Stimulated activated CD8-positive, alpha-beta memory T cell treated with anti-CD3 and anti-CD28 coated beads, Interleukin-7, amount 100 ng/mL, for 24 hours (primary cell): ENCODE data around the gene DSTN.

Experiments used
- DNase-seq: peaks from one replicate; pipeline ENCODE4 v3.0.0-alpha.2; 2020; ENCODE audit warnings: low read depth

Gene DSTN

DNA sequence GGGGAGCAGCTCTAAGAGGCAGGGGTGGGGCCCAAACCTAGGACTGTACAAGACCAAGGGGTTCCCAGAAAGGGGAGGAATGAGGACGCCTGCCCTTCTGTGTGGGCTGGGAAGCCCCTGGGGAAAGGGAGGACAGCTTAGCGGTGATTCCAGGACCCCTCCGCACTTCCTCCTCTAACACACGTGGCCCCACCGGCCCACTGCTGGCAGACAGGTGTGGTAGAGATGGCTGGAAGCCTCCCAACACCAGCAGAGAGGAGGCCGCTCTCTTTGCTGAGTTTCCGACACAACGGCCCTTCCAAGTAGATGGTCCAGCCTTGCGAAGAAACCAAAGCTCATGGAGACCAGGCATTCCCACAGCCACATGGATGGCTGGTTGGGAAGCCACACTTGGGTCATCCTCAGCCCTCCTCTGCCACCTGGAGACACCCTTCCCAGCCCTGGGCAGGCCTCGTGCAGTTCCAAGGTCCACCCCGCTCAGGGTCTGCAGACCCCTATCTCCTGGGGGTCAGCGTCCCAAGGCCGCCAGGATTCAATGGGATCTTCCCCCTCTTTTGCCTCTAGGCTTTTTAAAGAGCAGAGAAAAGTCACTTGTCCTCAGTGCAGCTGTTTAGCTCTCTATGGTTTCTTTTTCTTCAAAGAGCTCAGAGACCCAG, 68.2 kb downstream of the DSTN start:
- no peak for DNase-seq

DNA sequence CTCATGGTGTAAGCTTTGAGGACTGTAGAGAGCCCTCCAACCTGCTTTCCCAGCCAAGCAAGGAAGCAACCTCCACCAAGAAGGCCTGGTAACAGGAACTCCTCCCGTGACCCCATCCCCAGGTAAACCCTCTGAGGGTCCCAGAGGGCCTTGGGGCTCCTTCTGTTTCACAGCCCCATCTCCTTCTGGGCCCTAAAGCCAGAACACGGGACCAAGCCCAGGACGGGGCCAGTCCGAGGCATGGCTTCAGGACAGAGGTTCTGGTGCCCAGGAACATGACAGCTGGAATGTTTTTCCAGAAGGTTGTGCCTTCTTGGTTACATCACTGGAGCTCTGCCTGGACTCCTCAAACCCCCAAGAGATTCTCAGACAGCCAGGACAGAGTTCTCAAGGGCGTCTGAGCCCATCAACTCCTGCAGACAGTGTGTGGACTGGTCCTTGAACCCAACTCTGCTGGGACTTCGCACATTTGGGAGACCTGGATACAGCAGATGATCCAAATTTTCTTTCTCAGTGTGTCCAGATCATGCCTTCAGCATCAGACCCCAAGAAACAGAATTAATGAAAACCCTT, 69.0 kb downstream of the DSTN start:
- no peak for DNase-seq

DNA sequence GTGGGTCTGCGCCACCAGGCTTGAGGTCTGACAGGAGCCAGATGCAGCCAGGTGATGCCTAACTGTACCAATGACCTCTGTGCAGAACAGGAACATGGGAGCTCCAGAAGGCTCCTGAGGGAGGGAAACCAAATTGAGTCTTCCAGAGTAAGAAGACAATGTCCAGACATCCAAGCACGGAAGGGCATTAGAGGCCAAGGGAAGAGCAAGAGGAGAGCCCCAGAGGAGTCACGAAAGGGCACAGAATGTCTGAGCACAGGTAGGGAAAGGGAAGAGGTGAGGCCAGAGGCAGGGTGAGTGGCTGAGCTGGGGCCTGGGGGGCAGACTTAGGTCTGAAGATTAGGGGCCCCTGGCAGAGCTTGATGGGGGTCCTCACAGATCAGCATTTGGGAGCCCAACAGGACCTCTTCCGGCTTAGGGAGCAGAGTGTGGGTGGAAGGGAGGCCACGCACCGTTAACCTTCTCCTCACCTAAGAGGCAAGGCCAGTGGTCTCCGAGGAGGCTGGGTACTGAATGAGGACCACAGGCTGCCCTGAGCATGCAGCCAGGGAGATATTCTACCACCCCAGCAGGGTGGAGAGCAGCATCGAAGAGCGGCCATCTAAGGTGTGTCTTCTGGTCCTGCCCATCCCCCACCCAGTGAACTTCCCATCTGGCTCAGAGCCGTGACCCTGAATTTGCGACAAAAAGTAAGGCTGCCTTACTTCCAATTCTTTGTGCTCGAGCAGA, 70.4 kb downstream of the DSTN start:
- no peak for DNase-seq

DNA sequence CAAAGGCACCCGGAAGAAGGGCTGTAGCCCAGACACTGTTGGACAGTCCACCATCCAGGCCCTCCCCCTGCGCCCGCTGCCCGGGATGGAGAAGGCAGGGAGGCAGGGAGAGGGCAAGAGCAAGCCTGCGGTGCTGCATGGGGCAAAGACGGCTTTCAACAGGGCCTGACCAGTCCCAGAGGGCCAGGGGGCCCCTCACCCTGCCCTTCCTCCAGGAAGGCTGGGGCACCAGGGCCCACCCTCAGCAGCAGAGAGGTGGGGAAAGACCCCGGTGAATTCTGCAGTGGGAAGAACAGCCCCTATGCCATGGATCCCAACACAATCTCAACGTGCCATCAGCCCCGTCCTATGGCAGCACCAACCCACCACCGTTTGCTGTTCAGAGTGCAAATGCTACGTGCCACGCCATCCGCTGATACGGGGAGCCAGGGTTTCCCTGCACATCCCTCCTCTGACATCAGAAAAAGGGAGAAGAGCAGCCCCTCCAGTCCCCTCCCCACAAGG, 71.1 kb downstream of the DSTN start:
- DNase-seq, result no peak

DNA sequence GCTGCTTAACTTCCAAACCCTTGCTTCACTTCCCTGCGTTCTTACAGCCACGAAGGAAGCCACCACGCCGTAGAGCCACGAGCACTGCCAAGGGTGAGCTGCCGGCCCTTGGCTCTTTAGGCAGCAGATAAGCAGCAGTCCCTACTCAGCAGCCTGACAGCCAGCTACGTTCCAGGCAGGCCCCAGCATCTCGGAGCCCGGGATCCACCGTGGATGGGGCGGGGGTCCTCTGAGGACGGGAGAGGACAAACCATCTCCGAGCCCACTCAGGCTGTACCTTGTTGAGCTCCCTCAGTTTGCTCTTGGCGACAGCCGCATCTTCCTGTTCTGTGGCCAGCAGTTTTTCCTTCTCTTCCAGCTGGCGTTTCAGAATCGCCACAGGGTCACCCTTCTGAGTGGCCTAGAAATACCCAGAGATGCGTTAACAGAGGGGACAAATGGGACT, 71.7 kb downstream of the DSTN start:
- no peak for DNase-seq

DNA sequence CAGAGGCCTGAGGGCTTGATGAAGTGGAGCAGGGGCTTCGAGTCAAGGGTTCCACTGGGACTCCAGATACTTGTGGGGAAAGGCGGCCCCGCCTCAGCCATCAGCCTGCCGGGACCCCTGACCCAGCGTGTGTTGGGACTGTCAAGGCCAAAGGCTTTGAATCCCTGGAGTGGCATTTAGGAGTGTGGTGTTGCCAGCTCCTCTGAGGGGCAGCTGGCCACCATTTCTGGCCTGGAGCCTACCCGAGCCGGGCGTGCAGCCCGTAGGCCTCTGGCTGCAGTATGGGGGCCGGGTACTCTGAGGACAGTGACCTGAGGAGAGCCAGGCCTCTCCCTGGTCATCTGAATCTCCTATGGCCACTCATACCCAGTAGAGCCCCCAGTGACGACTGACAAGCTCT, 72.1 kb downstream of the DSTN start:
- no peak for DNase-seq

DNA sequence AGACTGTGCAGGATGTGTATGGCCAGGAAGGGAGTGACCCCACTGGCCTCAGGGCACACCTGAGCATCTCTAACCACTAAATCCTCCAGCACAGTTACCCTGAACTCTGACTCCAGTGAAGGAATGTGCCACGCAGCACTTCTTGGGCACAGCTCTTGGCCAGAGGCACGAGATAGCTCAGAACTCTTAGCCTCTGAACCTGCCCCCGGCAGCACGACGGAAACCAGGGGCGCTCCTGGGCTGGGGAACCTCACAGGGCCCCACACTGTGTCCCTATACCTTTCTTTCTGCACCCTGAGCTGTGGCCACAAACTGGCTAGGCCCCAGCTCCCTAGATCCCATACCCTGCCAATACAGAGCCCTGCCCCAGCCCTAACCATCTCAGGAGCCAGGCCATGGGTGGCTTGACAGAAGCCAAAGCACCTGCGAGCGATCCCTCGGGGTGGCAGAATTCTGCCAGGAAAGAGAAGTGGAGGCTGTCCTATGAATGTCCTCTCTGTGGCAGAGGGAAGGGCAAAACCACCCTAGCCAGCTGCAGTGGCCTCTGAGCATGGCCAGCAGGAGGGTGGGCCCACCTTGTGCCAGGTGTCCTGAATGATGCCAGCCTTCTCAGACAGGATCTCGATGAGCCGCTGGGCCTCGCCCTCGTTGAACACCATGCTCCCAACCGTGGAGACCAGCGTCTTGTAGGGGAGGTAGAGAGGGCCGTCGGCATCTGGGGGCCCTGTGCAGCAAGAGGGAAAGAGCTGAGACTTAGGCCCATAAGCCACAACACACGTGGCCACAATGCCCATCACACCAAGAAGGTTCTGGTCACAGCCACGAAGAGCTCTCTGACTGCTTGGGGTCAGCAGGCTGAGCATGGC, 72.8 kb downstream of the DSTN start:
- no peak for DNase-seq

DNA sequence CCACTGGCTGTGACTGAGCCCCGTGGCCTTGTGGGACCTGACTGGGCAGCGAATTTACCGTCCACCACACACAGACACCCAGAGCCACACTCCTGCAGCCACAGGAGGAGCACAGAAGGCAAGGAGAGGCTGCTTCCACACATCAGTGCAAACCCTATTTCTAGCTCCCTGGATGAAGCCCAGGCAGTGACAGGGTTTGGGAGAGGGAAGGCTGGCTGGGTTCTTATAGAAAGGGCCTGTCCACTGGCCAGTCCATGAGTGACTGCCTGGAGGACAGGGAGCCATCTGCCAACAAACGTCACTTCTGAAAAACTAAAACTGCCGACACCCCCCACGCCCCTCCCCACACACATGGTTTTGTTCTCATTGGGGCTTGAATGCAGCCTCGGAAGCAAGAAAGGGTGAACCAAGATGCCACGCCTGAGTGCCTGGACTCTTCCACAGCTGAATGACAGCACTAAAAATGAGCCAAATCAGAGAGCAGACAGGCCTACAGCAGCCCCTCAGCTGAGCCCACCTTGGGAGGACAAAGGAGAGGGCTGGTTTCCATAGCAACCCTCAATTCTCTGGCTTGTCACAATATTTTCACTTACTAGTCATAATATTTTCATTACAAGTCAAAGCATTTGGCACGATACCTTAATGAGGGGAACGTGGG, 73.8 kb downstream of the DSTN start:
- DNase-seq, result no peak

DNA sequence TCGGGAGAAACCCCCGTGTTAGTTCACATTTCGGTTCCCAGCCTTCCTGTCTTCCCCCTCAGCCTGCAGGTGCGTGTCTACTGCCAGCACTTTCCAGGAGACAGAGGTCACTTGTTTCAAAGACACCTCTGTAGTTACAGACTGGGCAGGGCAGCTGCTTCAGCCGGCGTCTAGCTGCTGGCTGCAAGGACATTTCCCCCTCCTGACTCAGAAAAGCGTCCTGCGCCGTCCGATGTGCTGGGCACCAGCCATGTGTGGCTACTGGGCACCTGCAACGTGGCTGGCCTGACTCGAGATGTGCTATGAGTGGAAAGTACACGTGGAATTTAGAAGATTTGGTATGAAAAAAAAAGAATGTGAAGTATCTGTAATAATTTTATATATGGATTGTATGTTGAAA, 74.6 kb downstream of the DSTN start:
- no peak for DNase-seq

DNA sequence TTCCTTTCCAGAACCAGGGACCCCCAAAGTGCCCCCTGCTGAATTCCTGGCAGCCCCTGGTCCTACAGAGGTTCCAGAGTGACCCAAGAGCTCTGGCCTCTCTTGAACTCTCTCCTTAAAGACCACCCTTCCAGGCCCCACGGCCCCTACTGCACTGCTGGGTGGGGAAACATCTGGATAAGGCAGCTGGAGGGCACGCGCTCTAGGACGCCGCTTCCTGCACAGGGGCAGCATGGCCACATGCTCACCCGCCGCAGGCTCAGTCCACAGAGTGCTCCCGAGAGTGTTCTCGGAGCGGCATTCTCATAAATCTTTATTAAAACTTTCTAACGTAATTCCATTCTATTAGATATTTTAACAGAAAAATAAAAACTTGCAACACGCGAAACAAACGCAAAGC, 75.1 kb downstream of the DSTN start:
- no peak for DNase-seq

DNA sequence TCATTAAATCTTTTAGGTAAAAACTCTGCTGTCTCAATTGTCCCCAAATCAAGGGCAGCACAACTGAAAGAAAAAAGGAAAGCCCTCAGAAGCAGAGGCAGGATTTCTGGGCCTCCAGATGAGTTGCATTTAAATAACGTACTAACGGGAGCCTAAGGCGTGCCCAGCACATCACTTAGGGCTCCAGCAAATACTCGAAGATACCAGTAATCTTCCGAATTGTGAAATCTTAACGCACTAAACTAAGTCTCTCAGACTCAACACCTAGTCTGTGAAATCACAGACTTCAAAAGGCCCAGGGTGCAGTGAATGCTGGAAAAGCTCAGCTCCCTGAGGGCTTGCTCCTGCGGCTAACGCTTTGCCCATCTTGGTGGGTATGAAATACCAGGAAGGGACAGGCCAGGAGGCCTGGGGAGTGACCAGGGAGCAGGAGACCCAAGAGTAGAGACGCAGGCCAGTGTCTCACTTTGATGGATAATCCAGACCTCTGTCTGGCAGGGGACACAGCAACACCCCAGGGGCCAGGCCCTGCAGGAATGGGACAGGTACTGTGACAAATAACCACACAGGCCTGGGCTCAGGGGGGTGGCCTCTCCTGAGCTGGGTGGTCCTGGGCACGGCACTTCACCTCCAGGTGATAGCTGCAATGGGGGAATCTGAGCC, 75.8 kb downstream of the DSTN start:
- no peak for DNase-seq

DNA sequence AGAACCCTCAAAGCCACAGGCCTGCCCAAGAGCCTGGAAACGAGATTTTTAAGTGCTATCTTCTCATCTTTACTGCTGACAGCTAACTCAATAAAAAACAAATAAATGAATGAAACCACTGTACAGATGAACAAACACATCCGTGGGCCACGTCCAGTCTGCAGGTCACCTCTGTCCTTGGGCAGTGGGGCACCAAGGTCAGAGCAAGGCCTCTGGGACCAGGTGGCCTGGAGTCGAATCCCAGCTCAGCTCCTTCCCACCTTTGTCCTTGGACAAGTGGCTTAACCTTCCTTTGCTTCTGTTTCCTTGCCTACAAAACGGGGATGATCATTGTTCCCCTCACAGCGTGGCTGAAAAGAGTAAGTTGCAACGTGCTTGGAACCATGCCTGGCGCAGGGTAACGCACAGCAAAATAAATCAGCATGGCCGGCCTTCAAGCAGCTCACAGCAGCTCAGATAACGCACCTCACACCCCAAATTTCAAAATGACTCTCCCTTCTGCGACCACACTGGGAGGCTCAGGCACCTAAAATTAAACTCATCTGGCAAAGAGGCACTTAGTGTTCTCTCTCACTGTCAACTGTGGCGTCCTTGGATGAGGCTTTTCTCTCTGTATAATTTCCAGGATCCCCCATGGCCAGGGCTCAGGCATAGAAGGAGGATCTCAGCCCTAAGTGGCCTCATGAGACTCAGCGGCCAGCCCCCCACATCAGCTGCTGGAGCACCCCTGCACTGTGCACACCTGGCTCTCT, 76.5 kb downstream of the DSTN start:
- no peak for DNase-seq

DNA sequence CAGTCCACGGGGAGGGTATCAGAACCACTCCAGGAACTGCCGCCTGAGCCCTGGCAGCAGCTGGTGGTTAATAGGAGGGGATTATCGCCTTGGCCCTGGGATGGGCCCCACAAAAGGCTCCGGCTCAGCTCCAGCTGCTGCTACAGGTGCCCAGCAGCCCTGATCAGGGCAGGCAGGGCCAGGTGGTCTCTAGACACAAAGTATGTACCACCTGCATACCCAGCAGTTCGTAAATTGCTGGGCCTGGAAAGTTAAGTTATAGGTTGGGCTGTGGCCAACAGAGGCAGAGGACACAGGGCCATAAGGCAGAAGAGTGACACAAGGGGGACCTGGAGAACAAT, 77.1 kb downstream of the DSTN start:
- DNase-seq, result no peak

DNA sequence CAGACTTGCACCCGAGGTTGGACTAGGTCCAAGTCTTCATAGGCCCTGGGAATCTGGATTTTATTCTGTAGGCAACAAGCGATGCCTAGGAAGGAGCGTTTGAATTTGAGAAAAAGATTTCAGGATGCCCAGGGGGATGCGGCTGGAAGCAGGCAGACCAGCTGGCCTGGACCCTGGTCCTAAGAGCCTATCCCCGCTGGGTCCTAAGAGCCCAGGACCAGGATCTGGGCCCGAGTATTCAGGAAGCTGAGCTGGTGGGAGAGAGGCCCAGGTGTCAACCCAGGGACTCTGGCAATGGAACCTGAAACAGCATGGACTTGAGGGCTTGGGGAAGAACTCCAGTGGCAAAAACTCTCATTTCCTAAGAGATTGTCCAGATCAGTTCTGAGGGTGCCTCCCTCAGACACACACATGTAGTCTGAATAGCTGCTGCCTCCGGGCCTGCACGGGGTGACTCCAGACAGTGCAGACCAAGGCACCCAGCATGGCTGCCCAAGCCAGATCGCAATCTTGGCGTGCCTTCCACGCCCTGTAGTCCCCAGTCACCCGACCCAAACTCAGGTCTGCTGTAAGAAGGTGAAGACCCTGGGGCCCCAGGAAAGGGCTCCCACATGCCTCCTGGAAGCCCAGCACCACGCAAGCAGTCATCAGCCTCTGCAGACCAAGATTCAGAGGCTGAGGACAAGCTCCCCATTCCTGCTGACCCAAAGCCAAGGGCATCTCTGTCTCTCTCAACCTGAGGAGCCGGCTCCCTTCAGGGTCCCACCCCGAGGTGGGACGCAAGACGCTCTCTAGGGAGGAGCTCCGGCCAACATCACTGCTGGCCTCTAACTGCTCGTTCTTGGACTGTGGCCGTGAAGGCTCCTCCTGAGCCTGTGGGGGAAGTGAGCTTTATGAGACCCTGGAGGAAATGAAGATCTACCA, 77.8 kb downstream of the DSTN start:
- no peak for DNase-seq

DNA sequence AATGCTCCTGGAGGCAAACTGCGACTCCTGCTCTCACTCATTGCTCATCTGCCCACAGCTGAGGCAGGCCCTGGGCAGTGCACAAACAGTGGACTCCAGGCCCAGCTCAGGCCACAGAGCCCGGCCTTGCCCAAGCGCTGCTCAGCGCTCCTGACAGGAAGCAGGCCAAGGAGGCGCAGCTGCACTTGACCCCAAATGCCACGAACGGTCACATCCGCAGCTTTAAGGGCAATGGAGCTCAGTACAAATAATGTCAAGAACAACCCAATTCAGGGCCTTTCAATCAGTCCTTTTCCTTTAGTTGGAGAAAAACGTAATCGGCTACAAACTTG, 78.4 kb downstream of the DSTN start:
- no peak for DNase-seq

DNA sequence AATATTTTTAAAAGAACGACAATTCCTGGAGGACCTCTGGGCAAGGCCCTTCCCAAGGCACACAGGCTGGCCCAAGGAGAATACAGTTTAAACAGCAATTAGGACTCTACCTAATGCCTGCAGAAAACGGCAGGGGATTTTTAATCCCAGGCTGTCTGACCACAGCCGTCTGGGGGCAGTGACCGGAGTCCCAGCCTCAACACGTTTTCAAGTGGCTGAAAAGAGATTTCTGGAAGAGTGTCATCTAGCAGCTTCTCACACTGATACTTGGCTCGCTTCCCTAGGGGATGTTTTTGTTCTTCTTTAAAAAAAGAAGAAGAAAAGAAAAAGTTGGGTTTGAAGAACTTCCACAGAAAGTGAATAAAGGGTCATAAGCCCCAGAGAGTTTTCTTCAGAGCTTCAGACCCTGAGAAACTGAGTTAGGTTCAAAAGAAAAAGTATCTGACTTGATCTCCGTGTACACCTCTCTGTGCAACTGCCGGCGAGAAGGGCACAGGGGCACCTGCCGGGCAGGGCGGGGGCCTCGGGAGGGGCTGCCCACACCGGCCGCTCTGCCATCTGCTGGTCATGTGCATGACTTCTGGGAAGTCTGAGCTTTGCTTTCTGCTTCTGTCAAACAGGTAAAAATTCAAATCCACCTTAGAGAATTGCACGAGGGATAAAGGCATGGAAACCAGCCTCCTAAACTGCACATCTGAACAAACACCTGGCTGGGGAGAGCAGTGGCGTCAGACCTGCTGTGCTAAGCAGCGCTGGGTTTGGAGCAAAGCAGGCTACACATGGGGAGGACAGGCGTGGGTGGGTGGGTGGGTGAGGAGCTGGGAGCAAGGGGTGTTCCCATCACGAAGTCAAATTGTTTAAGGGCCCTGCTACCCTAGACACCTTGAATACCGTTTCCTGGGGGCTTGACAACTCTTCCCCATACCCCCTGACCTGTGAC, 79.2 kb downstream of the DSTN start:
- no peak for DNase-seq

DNA sequence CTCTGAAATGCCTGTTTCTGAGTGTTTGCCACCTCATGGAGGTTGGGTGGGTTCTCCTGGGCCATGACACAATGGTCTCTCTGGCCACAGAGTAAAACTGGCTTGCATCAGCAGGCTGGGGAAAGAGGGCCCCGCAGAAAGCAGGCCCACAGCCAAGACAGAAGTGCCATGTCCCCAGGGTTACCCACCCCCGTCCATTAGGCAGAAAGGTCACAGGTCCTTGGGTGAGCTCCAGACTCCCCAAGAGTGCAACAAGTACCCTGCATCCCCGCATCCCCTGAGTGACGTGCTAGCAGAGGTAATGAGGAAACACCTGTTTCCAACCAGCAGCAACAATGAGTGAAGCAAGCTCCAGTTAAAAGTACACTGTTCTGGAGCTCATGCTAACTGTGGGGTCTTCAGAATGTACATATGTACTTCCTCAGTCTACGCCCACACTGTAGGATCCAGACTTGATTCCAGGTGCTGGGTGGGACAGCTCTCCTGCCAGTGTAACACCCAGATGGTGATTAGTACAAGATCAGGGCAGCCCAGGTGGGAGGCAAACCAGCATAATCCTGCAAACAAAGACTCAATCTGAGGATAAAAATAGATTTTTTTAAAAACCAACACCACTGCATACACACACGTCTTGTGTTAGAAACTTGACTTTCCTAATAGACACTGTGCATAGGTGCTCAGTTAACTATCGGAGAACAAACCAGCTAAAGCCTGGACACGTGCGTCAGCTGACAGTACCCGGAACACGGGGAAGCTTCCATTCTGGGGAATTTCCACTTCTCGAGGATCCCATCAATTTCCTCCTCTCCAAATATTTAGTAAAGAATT, 80.6 kb downstream of the DSTN start:
- no peak for DNase-seq
